ENCODE results near the gene SNED1.
A peak's percentile ranks its signal among the peaks of the same experiment; 100 is the strongest.
"Not testable (repeated sequence)": the region's sequence is repeated elsewhere in the genome, so short reads cannot be mapped to it uniquely, and the experiment has no call there.

SNED1 gene

DNA sequence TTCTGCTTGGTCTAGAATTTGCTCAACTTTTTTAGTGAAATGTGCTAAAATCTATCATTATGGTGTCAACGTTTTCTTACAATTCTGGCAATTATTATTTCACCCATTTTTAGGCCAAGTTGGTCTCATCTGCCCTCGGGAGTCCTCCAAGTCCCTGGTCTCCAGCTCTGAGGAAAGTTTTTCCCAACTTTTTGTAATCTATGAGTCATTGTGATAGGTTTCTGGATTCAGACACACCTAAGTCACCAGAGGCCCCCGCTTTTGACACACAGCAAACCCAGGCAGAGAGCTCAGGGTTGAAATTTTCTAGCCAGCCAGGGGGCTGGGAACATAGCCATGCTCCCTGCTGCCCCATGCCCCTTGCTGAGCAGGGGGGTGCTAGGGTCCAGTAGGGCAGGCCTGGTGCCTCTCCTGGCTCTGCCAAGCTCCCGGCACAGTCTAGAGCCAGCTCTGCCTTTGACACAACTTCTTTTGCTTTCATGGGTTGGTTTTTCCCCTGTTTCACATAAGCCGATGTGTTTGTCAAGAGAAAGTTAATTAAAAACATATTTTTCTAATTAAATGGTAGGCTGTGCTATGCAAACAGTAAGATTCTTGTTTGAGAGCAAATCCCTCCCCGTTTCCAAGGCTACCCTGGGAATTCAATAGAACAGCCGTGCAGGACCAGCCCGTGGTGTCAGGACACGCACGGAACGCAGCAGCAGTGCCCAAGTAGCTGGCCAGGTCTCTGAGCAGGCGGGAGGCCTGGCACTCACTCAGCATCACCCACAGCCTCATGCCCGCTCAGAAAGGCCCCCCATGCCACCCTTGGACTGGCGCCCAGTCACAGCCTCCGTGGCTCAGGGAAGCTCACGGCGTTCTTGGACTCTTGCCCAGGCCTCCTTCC is 25.5 kb upstream of the SNED1 start:
- DNase-seq, result peak; percentile 47

- no peak for DNase-seq
Observed at GRCh38 chr2:240974771-240975572, 23.4 kb upstream of the SNED1 start.

GRCh38 chr2:240975903-240976302 is 22.5 kb upstream of the SNED1 start:
- not testable (repeated sequence) for DNase-seq

DNA sequence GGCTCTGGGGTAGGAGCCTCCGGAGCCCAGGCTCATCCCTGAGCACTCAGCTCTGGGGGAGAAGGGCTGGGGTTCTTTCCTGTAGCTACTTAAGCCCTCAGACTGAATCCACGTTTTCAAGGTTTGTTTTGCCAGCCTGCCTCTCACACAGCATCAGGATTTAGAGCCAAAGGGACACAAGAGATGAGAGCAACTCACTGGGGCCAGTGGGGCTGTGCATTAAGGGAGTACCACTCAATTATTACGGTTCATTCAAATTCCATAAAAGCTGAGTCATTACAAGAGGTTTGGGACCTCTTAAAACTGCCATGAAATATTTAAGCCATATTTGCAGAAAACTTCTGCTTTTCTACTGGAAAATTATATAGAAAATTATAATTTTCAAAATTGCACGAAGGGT is 17.1 kb upstream of the SNED1 start:
- DNase-seq, result no peak

DNA sequence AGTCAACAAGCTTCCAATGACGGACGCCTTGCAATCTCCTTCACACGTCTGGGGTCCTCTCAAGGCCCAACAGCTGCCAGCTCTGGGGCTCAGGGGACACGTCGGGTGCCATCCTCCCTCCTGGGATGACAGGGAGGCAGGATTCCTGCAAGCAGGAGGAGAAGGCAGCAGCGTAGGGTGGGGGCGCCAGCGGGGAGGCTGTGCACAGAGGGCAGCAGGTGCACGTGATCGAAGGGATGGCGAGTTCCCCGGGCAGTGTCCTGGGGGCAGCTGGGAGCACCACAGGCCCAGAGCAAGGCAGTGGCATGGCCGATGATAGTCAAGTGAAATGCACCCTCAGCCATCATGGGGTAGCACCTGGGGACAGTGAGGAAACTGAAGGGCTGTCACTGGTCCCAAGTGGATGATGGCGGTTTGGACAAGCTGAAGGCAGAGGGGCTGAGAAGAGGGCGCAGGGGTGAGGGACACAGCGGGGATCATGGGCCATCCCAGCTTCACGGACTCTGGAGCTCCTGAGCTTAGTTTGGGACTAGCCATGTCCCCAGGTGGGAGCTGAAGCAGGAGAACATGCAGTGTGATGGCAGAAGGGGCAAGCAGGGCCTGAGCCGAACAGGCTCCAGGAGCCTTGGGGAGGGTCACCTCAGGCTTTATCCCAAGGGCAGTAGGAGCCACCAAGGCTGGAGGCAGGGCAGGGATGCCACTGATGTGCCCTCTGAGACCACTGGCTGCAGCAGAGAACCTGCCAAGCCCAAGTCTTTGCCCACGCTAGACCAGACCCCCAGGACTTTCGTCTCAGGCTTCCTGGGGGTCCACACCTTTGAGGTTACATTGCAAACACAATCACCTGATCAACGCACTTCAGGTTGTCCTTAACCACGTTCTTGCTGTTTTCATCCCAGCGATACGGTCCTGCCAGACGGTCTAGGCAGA is 16.3 kb upstream of the SNED1 start:
- DNase-seq, result no peak

DNA sequence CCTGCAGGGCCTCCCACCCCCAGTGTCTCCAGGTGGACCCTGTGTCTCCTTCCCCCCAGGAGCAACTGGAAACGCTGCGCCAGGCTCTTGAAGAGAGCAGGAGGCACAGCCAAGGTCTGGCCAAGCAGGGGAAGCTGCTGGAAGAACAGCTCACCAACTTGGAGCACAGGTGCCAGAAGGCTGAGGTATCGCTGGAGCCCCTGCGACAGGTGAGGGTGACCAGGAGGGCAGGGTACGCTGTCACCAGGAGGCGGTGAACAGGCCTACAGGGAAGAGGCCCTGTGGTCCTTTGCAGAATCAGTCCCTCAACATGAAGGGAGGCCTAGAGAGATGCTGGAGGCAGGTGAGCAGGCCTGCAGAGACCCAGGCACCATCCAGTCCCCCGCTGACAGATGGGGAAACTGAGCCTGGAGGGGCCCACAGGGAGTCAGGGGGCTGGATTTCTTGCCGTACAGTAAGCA is 15.6 kb upstream of the SNED1 start:
- DNase-seq, result no peak

- DNase-seq, result no peak
Observed at GRCh38 chr2:240983361-240983995, 14.9 kb upstream of the SNED1 start.

DNA sequence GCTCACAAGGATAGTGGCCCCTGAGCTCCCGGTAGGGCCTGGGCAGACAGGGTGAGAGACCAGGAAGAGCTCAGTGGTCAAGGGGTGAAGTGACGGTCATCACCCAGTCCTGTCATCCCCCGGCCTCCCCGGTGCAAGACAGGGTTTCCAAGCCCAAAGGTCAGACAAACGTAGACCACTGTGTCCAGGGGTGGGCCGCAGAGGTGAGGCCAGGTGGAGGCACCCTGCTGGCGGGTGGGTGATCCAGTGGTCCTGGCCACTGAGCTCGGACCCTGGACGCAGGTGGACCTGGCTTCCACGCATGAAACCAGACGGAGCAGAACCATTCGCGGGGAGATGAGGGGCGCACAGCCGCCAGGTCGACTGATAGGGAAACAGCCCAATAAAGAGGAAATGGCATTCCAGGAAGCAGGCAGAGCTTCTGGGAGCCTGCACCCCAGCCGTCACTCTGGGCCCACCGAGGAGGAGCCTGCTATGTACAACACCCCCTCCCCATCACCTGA is 14.4 kb upstream of the SNED1 start:
- DNase-seq, result no peak

DNA sequence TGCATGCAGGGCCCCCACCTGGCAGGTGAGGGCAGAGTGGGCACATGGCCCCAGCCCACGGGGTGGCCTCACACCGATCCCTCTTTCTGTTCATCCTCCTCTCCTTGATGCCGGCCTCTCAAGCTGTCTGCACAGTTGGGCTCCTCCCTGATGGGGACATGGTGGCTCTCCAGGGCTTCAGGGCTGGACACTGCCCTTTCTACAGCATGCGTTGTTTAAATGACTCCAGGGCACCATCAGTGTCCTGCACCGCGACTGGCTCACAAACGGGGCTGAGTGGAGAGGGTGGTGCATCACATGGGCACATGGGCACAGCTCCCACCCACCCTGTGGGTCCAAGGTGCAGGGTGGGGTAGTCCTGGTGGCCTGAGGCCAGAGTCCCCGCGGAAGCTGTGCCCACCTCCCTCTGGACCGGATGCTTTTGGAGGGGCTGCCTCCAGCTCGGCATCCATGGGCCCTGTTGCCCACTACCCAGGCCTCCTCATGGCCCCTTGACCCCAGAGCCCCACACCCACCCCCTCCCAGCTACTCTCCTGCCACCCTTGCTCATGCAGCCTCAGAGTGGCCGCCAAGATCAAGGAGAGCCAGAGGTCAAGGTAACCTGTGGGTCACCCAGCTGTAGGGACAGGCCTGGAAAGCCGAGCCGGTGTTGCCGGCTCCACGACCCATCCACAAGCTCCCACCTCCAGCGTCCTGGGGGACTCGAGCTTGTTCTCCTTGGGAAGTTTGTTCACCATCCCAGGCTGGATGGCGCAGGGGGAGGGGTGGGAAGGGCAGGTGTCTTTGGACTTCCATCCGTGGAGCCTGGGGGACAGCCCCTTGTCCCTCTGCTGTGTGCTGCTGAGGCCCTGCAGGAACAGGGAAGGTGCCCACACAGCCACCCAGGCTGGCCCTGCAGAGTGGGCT is 12.3 kb upstream of the SNED1 start:
- DNase-seq, result no peak

DNA sequence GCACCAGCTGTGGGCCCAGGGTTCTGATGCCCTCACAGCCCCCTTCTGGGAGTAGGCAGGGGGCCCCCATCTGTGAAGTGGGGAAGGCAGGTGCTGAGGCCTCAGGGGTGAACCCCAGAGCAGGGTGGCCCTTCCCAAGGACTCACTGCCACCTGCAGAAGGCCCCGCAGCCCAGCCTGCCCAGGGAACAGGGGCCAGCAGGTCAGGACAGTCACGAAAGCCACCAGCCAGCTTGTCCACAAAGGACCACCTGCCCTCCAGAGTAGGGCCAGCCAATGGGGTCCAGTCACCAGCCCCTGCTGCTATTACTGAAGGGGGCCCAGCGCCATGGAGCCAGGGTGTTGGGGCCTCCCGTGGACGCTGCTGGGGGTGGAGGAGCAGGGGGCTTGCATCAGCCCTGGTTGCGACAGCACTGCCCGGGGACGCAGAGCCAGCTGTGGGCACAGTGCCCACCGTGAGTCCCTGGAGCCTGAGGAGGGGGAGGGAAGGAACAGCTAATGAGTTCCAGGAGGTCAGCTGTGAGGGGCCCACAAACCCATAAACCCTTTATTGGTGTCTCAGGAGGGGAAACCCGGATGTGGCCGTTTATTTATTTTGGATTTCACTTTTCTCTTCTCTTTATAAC is 11.5 kb upstream of the SNED1 start:
- no peak for DNase-seq

GRCh38 chr2:240987588-240987987 is 10.8 kb upstream of the SNED1 start:
- DNase-seq, result no peak

- DNase-seq, result no peak
Observed at GRCh38 chr2:240988146-240988545, 10.3 kb upstream of the SNED1 start.

GRCh38 chr2:240988571-240989271 is 9.7 kb upstream of the SNED1 start:
- DNase-seq, result no peak

- no peak for DNase-seq
Observed at GRCh38 chr2:240989451-240990265, 8.8 kb upstream of the SNED1 start.

DNA sequence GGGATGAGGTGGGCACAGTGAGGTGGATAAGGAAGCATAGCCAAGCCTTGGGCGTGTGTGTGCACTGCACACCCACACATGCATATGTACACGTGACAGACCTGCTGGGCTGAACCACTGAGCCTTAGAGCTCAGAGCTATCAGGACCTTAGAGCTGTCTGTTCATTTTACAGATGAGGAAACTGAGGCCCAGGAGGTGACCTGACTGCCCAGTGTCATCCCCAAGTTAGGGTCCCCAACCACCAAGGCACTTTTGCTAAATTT is 8.2 kb upstream of the SNED1 start:
- no peak for DNase-seq

DNA sequence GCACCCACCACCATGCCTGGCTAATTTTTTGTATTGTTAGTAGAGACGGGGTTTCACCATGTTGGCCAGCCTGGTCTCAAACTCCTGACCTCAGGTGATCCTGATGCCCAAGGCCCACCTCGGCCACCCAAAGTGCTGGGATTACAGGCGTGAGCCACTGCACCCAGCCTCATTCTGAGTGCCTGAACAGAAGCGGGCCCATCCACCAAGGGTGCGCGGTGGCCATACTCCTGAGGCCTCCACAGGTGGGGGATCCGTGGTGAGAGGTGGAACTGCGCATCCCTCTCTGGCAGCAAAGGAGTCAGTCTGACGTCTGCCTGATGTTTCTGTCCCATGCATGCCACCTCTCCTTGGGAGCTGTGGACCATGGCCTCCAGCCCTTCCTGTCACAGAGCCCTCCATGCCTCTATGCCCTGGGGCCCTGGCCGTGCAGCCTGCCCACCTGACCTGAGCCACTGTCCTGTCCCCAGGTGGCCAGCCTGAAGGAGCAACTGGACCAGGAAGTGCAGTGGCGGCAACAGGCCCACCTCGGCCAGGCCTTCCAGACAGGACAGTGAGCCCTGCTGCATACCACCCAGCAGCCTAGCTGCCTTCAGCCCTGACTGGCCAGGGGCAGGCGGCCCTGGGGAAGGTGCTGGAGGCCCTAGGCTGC is 7.6 kb upstream of the SNED1 start:
- no peak for DNase-seq

- DNase-seq, result no peak
Observed at GRCh38 chr2:240991378-240992263, 6.8 kb upstream of the SNED1 start.
